GM19351 (cell line): ENCODE results near the gene OTOA.
A peak's percentile ranks its signal among the peaks of the same experiment; 100 is the strongest.
"Not testable (repeated sequence)": the region's sequence is repeated elsewhere in the genome, so short reads cannot be mapped to it uniquely, and the experiment has no call there.

ENCODE experiments used
- ATAC-seq: cut with Tn5 transposase; IDR thresholded peaks from one replicate; pipeline ENCODE4 v1.9.1; 2021; ENCODE audit warnings: mild to moderate bottlenecking, moderate library complexity; ENCODE audit not compliant: unreplicated experiment

OTOA gene

DNA sequence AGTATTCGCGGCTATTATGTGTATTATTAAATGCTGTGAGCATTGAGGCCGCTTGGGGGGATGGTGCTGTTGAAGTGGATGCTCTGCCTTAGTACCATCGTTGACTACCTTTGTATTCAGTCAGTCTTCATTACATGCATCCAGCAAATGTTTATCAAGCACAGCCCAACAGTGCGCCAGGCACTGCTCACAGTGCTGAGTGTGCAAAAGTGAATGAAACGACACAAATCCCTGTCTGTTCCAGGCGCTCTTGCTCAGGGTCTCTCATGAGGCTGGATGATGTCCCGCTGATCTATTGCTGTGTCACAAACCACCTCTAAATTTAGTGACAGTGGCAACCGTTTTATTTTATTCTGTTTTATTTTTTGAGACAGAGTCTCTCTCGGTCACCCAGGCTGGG is 53.8 kb downstream of the OTOA start:
- ATAC-seq, result no peak

DNA sequence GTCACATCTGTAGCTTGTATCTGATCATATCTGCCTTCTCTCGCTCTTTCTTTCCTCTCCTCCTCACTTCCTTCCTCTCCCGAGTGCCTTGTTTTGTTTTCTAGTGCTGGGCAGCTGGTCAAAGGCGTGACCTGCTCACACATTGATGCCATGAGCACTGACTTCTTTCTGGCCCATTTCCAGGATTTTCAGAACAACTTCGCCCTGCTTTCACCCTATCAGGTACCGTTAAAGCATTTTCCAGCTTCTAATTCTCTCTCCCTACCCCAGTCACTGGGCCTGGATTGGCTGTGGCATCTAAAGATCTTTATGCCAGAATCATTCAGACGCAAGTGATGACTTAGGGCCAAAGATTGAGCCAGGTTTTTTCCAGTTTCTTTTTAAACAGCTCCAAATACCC is 55.5 kb downstream of the OTOA start:
- ATAC-seq, result no peak

DNA sequence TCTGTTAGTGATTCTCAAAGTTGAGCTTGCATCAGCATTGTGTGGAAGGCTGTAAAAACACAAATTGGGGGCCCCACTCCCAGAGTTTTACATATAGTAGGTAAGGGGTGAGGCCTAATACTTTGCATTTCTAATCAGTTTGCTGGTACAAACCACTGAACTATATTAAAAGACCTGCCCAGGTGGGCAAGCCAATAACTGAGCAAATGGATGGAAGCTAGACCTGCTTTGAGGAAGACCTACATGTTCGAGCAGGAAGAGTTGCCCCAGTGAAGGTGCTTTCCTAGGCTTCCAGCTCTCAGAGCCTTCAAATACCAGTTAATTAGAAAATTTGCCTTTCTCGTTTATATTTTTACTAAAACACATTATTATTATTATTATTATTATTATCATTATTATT is 56.8 kb downstream of the OTOA start:
- no peak for ATAC-seq

DNA sequence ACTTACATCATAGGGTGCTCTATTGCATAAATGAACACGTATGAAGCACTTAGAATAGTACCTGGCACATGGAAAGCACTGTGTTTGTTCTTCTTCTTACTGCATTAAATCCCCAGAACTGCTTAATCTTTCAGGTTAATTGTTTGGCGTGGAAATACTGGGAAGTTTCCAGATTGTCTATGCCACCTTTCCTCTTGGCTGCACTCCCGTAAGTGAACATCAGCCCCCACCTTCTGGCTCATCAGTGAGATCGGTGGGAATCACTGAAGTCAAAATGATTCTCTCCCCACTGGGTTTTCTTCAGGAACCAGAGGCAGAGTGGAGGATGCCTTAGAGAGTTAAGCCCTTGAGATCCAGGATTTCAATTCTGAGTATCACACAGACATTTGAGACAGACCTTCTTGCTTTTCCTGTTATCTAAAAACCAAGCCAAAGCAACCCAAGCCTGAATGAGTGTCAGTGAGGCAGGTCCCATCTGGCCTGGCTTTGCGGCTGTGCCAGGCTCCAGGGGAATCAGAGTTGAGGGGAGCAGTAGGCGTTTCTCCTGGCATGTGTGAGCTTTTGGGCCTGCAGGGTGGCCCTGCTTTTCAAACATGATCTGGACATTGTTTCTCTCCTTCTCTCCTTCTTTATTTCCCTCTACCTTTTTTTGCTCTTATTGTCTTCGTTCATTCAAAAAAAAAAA is 59.1 kb downstream of the OTOA start:
- no peak for ATAC-seq

DNA sequence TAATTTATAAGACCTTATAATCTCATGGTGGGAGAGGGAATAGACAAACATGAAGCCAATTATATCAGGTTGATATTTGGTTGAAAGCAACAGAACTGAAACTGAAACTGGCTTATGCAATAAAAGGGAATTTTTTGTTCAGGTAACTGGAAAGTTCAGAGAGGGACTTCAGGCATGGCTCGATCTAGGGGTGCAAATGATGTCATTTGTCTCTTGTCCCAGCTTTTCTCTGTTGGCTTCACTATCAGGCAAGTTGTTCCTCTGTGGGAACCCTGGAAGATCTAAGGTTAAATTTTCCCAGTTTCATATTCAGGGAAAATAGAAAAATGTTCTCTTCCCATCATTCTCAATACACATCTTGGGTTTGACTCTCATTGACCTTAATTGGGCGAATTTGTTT is 59.8 kb downstream of the OTOA start:
- ATAC-seq, result no peak

DNA sequence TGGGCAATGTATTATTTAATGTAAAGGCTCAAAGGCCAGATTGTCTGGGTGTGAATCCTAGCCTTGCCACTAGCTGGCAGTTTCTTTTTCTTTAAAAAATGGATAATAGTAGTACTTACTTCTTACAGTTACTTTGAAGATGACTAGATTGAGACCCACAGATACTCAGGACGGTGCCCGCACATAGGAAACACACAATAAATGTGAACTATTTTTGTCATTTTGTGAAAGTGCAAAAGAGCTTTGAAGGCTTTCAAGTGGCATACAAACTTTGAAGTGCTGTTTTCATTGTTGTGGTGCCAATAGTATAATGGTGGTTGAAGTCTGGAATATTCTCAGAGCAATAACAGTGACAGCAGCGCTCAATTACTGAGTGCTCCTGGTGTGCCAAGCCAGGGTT is 63.6 kb downstream of the OTOA start:
- no peak for ATAC-seq

DNA sequence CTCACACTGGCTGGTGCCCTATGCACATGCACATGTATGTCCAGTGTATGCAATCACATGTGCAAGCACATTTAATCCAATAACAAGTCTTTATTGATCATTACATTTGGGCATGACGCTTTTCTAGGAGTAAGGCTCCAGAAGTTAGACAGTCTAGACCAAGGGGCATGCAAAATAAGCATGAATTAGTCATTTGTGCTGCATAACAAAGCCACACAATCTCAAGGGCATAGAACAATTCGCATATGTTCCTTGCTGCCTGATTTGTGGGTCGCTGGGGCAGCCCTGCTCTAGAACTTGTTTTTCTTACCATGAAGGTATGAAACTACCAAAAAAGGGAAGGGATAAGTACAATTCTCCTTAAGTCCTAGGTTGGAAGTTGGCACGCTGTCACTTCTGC is 67.5 kb downstream of the OTOA start:
- ATAC-seq, result not testable (repeated sequence)

DNA sequence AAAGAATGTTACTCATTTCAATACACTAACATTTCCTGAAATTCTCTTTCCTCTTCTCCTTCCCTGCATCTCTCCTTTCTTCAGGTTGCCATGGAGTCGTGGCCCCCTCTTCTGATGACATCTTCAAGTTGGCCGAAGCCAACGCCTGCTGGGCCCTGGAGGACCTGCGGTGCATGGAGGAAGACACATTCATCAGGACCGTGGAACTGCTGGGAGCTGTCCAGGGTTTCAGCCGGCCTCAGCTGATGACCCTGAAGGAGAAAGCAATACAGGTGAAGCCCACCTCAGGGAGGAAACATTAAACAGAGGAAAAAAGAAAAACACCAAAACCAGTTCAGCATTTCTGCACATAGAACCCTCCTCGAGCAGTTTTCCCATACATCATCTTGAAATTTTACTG is 76.9 kb downstream of the OTOA start:
- ATAC-seq, result not testable (repeated sequence)

DNA sequence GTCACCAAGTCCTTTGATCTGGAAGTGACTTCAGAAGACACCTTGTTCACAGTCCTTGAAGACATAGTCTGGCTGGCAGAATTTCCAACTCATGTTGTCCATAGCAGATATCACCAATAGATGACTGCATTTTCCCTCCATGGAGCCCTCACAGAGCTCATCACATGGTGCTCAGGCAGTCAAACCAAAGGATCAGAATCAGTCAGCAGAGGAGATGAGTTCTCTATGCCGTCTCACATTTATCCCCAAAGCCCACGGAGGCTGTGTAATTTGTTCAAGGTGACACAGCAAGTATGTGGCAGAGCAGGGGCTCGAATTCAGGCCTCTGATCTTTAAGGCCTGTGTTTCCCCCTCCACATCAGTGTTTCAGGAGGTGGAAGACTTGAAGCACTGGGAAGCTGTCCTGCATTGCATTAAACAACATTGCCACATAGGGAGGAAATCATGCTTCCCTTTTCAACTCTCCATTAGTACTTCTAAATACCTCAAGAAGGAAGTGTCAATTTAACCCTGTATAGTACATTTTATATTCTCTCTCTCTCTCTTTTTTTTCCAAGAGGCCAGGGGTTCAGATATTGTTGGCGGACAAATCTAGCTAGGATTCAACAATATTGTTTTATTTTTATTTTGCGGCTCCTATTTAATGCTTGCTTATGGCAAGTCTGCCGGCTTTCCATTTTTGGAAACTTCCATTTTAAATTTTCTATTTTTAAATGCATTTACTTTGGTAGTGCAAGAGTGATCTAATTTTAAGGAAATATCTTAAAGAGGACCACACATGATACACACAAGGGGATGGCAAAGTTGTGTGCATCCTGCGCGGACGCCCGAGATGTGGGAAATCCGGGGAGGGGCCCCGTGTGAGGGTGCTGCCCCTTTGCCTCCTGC is 92.7 kb downstream of the OTOA start:
- ATAC-seq, result not testable (repeated sequence)

DNA sequence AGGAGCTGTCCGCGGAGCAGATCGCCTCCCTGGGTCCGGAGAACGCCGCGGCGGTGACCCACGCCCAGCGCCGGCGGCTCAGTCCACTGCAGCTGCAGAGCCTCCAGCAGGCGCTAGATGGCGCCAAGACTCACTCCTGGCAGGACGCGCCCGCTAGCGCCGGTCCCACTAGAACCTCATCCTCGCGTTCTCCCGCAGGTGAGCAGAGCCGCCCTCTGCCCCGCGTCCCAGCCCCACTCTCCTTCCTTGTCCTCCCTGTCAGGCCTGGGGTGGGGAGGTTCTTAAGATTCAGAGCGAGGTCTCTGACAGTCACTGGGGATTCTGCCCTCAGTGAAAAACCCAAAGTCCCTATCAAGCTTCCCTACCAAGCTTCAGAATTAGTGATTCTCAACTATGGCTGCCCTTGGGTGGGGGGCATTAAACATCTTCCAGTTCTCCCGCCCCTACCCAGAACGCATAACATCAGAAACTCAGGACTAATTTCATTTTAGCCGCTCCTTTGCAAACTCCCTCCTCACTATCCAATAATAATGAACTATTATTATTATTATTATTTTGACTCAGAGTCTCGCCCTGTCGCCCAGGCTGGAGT is 93.4 kb downstream of the OTOA start:
- ATAC-seq, result peak; percentile 74

DNA sequence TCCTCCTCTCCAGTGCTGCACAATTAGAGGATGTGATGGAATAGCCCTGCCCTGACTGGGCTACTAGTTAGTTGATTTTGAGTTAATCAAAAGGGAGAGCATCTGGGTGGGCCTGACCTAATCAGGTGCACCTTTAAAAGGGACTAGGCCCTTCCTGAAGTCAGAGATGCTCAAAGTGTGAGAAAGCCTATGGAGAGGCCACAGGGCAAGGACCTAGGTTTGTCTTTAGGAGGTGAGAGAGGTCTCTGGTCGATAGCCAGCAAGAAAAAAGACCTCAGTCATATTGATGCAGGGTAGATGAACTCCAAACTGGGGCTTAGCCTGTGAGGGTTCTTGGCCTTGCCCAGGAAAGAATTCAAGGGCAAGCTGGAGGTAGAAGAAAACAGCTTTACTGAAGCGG is 104.5 kb downstream of the OTOA start:
- ATAC-seq, result not testable (repeated sequence)

DNA sequence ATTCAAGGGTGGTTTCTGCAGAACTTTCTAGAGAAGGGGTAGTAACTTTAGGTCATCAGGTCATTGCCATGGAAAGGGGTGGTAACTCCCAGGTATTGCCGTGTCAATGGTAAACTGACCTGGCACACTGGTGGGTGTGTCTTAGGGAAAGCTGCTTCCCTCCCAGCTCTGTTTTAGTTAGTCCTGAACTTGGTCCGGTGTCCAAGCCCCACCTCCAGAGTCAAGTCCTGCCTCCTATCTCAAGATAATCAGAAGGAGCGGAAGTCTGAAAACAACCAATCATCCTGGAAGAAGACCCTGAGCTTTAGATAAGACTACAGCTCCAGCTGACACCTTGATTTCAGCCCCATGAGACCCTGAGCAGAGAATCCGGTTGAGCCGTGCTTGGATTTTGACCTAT is 105.0 kb downstream of the OTOA start:
- ATAC-seq, result not testable (repeated sequence)

DNA sequence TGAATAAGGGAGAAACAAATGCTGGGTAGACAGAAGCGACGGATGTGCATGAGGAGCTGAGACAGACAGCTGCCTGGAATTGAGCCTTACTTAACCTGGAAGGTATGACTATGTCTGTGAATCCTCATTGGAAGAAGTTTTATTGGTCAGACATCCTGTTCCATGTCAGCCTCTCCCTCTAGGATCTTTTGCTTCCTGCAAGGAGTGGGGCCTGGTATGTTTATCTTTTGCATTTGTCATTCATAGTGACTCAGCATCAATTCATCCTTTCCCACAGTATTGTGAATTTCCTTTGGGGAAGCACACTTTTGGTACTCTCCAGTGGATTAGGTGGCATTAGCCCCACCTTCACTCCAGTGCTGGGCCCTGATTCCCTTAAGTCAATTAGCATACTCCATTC is 105.5 kb downstream of the OTOA start:
- ATAC-seq, result not testable (repeated sequence)

DNA sequence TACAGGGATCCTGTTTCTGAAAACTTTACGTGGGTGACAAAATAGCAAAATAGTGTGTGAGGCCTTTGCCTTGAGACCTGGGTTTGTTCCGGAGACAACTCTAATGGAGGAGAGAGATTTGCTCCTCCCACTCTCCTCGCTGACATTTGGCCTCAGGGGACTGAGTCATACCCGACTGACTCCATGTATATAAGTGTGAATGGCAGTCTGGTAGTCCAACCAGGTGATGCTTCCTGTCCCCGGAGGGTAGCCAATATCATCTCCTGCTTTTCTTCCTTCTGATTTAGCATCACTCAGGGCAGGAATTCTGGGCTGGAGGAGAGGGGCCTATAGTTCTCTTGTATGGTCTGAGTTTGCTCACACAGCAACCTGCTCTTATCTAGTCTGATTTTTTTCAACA is 106.8 kb downstream of the OTOA start:
- peak; percentile 61 for ATAC-seq

DNA sequence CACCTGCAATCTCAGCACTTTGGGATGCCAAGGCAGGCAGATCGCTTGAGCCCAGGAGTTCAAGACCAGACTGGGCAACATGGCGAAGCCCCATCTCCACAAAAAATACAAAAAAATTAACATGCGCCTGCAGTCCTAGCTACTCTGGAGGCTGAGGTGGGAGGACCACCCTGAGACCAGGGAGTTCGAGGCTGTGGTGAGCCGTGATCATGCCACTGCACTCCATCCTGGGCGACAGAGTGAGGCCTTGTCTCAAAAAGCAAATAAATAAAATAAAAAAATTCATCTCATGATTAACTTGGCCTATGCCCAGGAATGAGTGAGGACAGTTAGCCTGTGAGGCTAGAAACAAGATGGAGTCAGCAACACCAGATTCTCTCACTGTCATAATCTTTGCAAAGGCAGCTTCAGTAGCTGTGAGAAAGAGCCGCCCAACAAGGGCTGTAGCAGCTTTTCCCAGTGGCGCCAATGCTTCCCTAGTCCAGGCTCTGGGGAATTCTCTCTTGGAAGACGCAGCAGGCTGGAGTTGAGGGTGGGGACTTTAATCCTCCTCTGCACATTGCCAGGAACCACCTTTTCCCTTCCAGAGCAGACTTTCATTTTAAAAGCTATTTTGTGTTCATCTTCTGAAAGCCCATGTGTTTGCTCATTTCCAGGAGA is 108.9 kb downstream of the OTOA start:
- not testable (repeated sequence) for ATAC-seq

DNA sequence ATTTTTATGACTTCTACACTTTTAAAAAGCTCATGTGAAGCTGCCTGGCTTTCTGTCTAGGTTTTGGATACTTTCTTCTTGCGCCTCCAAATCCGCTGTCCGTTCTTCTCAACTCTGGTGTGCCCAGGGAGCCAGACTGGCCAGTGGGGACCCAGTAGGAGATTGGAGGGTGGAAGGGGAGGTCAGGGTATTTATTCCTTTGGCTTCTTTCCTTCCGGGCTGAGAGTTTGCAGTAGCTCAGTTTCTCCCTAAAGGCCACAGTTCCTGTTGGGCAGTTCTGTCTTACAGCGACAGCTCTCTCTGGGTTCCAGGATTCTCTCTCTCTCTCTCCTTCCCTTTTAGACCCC is 109.4 kb downstream of the OTOA start:
- not testable (repeated sequence) for ATAC-seq

DNA sequence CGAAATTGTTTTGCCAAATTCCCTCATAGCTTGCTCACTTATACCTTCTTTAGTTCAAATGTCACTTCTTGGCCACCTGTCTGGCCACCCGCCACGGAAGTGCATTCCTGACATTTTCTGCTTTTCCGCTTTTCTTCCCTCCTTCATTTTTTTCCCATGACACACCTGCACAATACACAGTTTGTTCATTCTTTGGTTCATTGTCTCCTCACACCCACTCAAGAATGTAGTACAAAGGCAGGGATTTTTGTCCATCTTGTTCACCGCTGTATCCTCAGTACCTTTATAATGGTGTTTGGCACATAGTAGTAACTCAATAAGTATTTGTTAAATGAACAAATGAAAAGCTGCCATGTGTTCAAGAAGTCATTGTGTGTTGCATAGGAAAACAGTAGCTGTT is 116.8 kb downstream of the OTOA start:
- not testable (repeated sequence) for ATAC-seq

DNA sequence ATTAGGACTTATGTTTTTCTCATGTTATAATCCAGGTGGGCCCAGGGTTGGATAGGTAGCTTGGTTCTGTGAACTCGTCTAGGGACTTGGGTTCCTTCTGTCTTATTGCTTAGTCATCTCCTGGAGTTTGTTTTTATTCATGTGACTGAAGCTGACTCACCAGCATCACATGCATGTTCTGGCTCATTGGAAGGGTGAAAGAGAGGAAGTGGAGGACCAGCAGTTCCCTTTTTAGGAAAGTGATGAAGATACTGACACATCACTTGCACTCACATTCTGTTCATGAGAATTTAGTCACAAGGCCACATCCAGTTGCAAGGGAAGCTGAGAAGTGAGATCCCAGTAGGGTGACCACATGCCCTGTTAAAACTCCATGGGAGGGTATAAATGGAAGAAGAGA is 126.7 kb downstream of the OTOA start:
- ATAC-seq, result not testable (repeated sequence)

DNA sequence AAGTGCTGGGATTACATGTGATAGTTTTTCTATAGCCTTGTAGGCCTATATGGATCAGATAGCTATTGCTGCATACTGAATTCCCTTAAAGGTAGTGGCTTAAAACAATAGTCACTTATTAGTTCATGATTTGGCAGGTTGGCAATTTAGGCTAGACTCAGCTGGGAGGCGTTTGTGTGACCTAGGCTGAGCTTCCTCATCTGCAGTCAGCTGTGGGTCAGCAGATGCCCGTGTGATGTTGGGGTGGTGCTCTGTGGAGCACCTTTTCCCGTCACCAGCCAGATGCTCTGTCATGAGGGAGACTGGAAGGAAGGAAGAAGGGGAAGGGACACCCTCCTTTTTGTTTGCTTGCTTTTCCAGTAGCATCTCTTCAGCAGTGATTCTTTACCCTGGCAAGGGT is 129.5 kb downstream of the OTOA start:
- not testable (repeated sequence) for ATAC-seq

DNA sequence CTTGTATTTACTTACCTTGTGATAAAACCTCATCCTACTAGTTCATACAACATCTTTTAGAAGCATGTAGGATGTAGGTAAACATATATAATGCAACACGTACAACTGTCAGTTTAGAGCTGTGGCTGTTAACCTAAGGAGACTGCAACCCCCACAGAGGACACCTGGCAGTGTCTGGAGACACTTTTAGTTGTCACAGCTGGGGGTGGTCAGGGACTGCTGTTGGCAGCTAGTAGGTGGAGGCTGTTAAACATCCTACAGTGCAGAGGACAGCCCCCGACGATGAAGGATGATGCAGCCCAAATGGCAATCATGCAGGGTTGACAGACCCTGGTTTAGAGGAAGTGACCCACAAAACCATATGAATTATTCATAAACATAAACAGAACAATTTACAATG is 134.8 kb downstream of the OTOA start:
- ATAC-seq, result not testable (repeated sequence)
